Measurements from ENCODE around the gene GGNBP2. TPM values are rescaled to one million over a fixed set of nuclear protein-coding genes. Genes with fewer than 3 reads are reported as not detected.

The GGNBP2 gene
- total RNA-seq, 2 donors from 2014 or later = 36.3 to 43.8 TPM

DNA sequence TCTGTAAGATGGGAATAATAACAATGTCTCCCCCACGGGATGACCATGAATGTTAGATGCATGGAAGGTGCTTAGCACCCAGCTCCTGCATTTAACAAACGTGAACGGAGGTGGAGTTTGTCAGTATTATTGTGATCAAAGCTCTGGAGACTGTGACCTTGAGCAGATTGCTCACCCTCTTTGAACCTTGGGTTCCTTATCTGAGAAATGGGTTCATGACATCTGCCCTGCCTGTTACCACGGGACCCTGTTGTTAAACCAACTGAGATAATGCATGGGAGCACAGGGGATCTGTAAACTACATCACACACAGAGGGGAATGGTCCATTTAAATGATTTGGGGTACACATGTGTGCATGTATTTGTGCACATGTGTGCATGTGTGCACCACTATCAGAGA, 86.3 kb downstream of the GGNBP2 start:
- ATAC-seq (no peak), DNase-seq (no peak)
- no peak overlapping the region for H3K27ac ChIP-seq
- WGBS, 2 donors = 31 to 34% methylated on average over 4 of the region's 4 CpGs
- no peaks in the 10 kb centered on the region for H3K27me3 ChIP-seq
- no peak overlapping the region for H3K4me3 ChIP-seq
- no peaks in the 10 kb centered on the region for H3K9me3 ChIP-seq
- H3K36me3 ChIP-seq (replicated peaks in 1 of 2; ENCODE audit: insufficient read depth in 1 of 2, low read depth in 2 of 2) = no peaks in the 10 kb centered on the region
- H3K4me1 ChIP-seq = no peaks in the 10 kb centered on the region
- intact Hi-C loops (cut with DNase I) = loop anchor here (5.0 kb wide), 1 partner anchor 411 kb away; no protein-coding TSS in a partner anchor
- no peak for TF ChIP-seq POLR2A (IDR thresholded peaks at IDR 0.05)
- TF ChIP-seq, protein P1, sequence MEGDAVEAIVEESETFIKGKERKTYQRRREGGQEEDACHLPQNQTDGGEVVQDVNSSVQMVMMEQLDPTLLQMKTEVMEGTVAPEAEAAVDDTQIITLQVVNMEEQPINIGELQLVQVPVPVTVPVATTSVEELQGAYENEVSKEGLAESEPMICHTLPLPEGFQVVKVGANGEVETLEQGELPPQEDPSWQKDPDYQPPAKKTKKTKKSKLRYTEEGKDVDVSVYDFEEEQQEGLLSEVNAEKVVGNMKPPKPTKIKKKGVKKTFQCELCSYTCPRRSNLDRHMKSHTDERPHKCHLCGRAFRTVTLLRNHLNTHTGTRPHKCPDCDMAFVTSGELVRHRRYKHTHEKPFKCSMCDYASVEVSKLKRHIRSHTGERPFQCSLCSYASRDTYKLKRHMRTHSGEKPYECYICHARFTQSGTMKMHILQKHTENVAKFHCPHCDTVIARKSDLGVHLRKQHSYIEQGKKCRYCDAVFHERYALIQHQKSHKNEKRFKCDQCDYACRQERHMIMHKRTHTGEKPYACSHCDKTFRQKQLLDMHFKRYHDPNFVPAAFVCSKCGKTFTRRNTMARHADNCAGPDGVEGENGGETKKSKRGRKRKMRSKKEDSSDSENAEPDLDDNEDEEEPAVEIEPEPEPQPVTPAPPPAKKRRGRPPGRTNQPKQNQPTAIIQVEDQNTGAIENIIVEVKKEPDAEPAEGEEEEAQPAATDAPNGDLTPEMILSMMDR (IDR thresholded peaks at IDR 0.05) = no peak

- no peaks in the 10 kb centered on the region for H3K4me1 ChIP-seq
- H3K36me3 ChIP-seq (replicated peaks in 1 of 2; ENCODE audit: insufficient read depth in 1 of 2, low read depth in 2 of 2) = no peaks in the 10 kb centered on the region
- H3K27ac ChIP-seq = no peak overlapping the region
- H3K9me3 ChIP-seq = no peaks in the 10 kb centered on the region
- no peak for TF ChIP-seq POLR2A (IDR thresholded peaks at IDR 0.05)
- TF ChIP-seq, protein P1 (IDR thresholded peaks at IDR 0.05) = no peak
- no peak for ATAC-seq
- 41 to 43% methylated on average over 18 of the region's 18 CpGs for WGBS, 2 donors
- intact Hi-C loops (cut with DNase I) = loop anchor here (5.0 kb wide), 1 partner anchor 409 kb away; no protein-coding TSS in a partner anchor
- H3K27me3 ChIP-seq = no peaks in the 10 kb centered on the region
- DNase-seq = no peak
- H3K4me3 ChIP-seq = no peak overlapping the region
Observed at GRCh38 chr17:36632916-36633771, 88.4 kb downstream of the GGNBP2 start.

Other genes starting within 250 kb of the GGNBP2 start
- gene TBC1D3G, start 221.0 kb upstream of the GGNBP2 start, total RNA-seq = not detected
- not detected for gene TBC1D3H, start 156.5 kb upstream of the GGNBP2 start, total RNA-seq
- gene ZNHIT3, start 58.2 kb upstream of the GGNBP2 start, total RNA-seq = 10 to 100 TPM; 21.1 to 32.4 TPM
- gene MYO19, start 10.1 kb upstream of the GGNBP2 start, total RNA-seq = 10 to 100 TPM; 37.4 to 78.1 TPM
- 1 to 10 TPM; 2.6 TPM for gene PIGW, start 9.9 kb upstream of the GGNBP2 start, total RNA-seq
- 10 to 100 TPM in 1 of 2 donors, 1 to 10 TPM in 1; 7.0 to 16.5 TPM for gene DHRS11, start 47.0 kb downstream of the GGNBP2 start, total RNA-seq
- 1 to 10 TPM; 7.3 to 7.9 TPM for gene MRM1, start 56.7 kb downstream of the GGNBP2 start, total RNA-seq

Data from body of pancreas (tissue), 4 donors.